ENCODE results near the gene LY6G5B.

GRCh38 chr6:31658158-31658688 lies 11.6 kb upstream of the LY6G5B start:
- TF ChIP-seq CTCF (IDR thresholded peaks at IDR 0.05) = no peak
- no peak for TF ChIP-seq POLR2A (IDR thresholded peaks at IDR 0.05)
- TF ChIP-seq POLR2AphosphoS5 (IDR thresholded peaks at IDR 0.05) = no peak
- no peak for TF ChIP-seq EP300 (IDR thresholded peaks at IDR 0.05)

Data from upper lobe of left lung (tissue), 4 donors.